Nucleus accumbens (tissue), 56 donors: Measurements from ENCODE around the gene PPP1R14B.

Experiments
- DNase-seq, 56 donors: peaks; one replicate each; lab custom pipeline; 2025; lab: John Stamatoyannopoulos, UW

PPP1R14B gene, protein sequence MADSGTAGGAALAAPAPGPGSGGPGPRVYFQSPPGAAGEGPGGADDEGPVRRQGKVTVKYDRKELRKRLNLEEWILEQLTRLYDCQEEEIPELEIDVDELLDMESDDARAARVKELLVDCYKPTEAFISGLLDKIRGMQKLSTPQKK

DNA sequence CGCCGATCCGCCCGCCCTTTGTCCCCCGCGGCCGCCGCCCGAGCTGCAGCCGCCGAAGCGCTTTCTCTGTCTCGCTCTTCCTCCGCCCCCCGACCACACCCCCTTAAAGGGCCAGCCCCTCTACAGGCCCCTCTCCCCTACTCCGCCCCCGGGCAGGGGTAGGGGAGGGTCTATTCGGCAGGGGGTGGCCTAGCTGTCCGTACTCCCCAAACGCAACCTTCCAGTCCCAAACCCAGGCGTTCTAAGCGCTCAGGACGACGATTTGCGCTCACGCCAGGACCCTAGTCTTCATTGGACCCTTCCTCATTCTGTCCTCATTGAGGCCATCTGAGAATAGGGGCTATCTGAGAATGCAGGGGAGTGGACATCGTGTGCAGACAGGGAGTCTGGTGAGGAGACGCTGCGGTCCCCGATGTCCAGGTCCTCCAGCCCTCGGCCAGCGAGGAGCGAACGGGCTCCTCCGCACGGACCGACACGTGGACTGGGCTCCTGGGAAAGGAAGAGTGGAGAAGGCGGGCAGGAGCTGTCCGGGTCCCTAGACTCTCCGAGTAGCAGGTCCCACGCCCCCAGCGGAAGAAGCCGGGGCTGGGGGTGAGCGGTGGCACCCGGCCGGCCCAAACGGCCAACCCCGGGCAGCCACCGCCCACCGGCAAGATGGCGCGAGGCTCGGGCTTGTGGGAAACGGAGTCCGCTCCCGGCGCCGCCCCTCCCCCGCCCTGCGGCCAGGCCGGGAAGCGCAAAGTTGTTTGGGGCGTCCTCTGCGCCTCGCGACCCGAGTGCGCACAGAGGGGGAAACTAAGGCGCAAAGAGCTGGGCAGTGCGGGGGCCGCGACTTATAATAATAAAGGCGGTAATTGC is at the start of gene PPP1R14B:
TSS of gene PPP1R14B (minus strand) at position 73 of the 858 bp plus-strand sequence. CDS start 270 bp downstream, outside the sequence.
- DNase-seq: peak in 53 of 56 donors; percentile 39 to 91 (median 73)

DNA sequence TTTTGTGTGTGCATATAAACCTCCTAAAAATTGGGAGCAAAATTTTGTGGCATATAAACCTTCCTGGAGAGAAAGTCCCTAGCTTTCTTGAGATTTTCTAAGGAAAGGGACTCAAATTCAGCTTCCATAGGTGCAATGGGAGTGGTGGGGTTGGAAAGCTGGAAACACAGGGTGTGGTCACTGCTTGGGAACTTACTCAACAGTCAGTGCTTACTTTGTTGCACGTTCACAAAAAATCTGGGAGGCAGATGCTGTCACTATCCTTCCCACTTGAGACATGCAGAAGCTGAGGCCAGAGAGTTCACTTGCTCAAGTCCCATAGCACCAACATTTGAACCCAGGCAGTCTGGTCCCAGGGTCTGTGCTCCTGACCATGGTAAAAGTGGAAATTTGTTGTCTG is 49.5 kb upstream of the PPP1R14B start:
- no peak for DNase-seq

DNA sequence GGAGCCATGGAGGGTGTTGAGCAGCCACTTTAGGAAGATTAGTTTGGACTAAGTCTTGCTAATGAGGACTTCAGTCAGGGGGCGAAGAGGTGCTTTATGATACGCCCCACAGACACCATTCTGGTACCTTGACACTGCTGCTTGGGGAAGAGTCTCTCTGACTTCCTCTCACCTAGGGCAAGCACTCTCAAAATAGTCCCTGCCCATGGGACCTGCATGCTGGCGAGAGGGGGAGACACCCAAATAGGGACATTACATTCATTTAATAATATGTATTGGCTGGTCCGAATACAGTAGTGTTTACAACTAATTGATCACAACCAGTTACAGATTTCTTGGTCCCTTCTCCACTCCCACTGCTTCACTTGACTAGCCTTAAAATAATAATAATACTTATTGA is 49.0 kb upstream of the PPP1R14B start:
- no peak for DNase-seq

DNA sequence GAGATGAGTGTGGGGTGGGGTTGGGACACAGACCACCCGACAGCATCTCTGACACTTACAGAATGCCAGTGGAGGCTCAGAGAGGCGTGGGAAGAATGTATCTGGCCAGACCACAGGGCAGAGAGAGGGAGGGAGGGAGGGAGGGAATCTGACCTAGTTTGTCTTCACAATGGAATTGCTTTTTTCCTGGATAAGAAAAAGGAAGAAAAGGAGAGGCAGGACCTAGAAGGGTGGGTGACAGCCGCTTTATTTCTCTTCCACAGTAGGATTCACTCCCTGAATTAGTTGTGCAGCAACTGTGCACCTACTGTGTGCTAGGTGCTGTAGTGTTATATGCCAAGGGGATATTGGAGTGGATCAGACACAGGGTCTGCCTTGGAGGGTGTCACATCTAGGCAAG is 48.0 kb upstream of the PPP1R14B start:
- no peak for DNase-seq

DNA sequence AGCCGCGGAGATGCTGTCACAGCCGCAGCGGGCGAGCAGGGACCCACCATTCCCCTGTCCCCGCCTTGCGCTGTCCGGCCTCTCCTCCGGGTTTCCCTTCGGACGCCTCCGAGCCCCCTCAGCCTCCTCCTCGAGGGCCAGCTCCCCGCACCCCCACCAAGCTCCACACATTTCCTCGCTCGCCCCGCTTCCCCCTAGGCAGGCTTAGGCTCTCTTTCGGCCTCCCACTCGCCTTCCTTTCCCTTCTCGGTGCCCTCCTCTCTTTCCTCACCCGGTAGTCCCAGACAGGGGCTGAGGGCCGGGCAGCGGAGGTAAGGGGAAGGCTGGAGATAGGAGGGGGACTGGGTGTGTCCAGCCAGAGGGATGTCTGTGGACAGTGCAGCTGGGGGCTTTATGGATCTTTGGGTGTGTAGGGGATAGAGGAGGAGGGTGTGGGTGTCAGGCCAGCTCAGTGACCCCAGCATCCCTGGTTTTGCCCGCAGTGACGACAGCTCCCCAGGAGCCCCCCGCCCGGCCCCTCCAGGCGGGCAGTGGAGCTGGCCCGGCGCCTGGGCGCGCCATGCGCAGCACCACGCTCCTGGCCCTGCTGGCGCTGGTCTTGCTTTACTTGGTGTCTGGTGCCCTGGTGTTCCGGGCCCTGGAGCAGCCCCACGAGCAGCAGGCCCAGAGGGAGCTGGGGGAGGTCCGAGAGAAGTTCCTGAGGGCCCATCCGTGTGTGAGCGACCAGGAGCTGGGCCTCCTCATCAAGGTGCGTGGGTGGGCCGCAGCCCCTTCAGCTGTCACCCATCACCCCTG is 45.9 kb upstream of the PPP1R14B start:
- peak in 1 of 56 donors; percentile 11 for DNase-seq

DNA sequence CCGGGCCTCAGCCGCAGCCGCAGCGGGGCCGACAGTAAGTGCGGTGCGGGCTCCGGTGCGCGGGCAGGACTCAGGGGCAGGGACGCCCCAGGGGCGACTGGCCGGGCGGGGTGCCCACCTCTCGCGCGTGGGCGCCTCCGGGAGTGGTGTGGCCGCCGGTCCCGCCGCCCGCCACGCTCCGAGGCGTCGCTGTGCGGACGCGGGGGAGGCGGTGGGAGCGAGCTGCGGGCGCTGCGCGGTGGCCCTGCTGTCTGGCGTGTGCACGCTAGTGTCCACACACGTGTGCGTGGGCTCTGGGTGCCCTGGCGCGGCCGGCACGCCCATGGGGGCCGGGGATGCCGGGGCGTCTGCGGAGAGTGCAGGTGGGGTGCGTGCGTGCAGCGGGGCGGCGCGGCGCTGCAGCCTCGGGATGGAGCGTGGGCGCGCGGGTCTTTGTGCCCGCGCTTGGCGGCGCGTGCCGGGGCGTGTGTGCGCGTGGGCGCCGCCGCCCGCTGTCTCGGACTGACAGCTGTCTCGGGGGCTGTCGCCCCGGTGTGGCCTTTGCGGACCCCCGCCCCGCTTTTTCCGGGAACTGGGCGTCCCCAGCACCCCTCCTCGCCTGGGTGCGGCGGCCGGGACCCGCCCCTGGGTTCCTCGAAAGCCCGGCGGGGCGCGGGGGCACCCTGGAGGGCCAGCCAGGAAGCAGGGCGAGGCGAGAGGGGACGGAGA is 45.2 kb upstream of the PPP1R14B start:
- DNase-seq: peak in 2 of 56 donors; percentile 15 to 55

DNA sequence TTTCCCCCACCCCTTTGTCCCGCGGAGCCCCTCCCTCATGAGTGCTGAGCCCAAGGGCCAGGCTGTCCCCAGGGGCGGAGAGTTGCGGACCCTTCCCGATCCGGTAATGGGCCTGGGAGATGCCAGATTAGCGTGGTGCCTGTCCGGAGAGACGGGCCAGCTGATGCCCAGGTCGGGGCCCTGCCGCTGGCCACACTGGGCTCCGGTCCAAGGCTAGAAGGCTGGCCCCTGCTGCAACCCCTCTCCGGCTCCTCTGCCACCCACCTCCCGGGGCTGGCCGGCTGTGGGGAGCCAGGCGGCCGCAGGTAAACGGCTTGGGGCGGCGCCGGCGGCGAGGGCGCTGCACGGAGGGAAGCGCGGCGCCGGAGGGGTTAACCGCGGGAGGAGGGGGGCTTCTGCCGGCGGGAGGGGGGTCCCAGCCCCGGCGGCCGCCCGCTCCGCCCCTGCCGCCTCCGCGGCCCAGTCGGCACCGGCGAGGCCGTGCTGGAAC is 44.6 kb upstream of the PPP1R14B start, which contains the start of gene KCNK4:
TSS of gene KCNK4 (plus strand) at position 41 of the 490 bp plus-strand sequence. CDS start 1,717 bp downstream, outside the sequence.
- peak in 1 of 56 donors; percentile 45 for DNase-seq

DNA sequence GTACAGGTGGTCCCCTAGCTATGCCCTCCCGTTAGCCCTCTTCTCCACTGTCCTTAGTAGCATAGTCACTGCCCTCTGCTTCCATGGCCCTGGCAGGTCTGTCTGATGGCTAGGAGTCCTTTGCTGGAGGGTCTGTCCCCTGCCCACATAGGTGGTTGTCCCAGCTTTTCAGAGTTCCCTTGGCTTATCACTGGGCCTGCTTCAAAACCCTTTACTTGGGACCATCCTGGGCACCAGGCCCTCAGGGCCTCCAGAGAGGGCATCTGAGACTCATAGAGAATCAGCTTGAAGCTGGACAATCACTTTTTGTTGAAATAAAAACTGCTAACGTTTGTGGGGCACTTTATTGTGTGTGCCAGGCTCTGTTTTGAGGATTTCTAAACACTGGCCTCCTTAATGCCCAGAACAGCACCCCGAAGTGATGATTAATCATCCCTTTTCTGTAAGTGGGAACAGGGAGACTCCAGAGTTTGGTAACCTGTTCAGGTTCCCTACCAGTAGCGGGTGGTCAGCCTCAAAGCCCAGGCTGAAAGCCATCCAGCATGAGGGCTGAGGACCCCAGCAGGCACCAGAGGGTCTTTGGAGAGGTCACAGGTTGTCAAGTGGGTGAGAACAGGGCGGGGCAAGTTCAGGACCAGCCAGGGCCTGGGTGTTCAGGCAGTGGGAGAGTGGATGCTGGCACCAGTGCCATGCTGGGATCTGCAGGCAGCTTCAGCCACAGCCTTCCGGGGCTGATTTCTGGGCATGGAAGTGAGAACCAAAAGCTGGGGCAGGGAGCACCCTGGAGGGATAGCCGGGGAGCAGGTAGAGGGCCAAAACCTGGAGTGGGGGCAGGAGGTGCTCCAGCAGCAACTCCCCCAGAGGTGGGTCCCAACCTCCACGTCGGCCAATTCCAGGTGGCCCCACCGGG is 43.9 kb upstream of the PPP1R14B start:
- DNase-seq: no peak

DNA sequence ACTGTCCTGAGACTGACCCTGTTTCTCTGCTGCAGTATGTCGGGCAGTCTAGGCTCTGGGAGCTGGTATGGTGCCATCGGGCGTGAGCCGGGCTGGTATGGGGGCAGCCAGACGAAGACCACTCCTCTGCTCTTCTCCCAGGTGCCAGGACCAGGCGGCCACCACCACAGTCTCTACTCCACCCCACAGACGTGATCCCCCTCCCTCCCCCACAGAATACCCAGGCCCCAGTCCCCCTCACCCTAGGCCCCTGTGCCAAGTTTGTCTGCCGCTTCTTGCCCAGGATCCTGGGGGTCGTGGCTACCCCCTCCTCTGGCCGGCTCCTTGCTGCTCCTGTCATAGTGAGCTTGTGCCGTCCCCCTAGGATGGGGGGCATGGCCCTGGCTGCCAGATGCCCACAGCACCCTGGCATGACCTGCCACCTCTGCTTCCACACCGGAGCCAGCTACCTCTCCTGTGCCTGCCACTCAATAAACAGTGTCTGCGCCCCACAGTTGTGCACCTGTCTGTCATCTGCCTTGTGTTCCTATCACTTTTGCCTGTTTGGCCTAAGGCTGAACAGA is 42.3 kb upstream of the PPP1R14B start:
- no peak for DNase-seq

DNA sequence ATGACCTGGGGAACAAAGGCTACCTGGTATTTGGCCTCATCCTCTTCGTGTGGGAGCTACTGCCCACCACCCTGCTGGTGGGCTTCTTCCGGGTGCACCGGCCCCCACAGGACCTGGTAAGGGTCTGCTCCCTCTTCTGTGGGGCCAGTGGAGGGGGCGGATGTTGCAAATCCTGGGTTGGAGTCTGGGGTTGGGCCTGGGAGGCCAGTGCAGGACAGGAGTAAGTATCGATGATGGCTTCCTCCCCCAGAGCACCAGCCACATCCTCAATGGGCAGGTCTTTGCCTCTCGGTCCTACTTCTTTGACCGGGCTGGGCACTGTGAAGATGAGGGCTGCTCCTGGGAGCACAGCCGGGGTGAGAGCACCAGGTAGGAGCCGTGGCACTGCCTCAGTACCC is 41.6 kb upstream of the PPP1R14B start:
- no peak for DNase-seq

DNA sequence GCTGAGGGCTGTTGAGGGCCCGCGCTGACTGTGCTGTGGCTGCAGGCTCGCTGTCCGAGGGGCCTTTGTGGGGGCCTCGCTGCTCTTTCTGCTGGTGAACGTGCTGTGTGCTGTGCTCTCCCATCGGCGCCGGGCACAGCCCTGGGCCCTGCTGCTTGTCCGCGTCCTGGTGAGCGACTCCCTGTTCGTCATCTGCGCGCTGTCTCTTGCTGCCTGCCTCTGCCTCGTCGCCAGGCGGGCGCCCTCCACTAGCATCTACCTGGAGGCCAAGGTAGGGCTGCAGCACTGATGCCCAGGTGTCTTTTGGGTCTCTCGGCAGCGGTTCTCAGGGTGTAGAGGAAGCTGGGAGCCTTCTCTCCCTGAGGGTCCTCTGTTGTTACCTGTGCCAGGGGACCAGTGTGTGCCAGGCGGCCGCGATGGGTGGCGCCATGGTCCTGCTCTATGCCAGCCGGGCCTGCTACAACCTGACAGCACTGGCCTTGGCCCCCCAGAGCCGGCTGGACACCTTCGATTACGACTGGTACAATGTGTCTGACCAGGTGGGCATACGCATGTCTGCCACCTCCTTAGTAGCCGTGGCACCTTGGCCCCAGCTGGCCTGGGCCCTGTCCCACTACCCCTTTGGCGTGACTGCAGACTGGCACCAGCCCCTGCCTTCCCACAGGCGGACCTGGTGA is 41.1 kb upstream of the PPP1R14B start:
- no peak for DNase-seq

DNA sequence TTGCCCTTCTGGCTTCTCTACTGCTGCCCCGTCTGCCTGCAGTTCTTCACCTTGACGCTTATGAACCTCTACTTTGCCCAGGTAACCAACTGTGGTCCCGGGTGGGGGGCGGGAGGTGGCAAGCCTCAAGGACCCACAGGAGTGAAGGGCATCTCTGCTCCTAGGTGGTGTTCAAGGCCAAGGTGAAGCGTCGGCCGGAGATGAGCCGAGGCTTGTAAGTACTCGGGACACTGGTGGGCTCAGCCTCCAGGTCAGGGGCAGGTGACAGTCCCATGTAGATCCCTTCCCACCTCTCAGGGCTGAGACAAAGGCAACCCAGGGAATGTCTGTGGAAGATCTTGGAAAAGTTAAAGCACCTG is 40.0 kb upstream of the PPP1R14B start:
- no peak for DNase-seq

DNA sequence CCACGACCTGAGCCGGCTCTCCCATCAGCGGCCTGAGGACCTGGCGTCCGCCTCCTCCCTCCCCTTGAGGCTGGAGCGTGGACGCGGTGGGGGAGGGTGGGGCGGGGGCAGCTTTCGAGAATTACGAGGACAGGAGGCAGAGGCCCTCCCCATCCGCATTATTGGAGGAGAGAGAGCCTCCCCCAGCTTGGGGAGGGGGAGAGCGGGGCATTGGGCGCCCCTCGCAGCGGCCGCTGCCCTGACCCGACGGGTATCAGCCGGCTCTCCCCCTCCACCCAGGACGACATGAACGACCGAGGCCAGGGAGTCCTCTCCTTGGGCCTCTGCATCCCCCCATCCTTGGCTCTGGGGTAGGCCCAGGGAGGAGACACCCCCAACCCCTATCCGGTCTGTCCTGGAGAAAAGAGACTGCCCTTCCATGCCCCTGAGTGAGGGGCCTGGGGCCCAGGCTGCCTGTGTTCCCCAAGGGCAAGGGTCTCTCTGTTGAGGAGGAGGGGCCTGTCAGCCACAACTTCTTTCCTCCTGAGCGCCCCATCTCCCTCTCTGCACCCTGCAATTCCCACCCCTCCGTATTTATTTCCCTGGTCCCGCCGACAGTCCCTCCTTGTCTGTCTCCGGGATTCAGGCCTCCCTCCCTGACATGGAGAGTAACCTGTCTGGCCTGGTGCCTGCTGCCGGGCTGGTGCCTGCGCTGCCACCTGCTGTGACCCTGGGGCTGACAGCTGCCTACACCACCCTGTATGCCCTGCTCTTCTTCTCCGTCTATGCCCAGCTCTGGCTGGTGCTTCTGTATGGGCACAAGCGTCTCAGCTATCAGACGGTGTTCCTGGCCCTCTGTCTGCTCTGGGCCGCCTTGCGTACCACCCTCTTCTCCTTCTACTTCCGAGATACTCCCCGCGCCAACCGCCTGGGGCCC is 39.4 kb upstream of the PPP1R14B start:
- DNase-seq: no peak

DNA sequence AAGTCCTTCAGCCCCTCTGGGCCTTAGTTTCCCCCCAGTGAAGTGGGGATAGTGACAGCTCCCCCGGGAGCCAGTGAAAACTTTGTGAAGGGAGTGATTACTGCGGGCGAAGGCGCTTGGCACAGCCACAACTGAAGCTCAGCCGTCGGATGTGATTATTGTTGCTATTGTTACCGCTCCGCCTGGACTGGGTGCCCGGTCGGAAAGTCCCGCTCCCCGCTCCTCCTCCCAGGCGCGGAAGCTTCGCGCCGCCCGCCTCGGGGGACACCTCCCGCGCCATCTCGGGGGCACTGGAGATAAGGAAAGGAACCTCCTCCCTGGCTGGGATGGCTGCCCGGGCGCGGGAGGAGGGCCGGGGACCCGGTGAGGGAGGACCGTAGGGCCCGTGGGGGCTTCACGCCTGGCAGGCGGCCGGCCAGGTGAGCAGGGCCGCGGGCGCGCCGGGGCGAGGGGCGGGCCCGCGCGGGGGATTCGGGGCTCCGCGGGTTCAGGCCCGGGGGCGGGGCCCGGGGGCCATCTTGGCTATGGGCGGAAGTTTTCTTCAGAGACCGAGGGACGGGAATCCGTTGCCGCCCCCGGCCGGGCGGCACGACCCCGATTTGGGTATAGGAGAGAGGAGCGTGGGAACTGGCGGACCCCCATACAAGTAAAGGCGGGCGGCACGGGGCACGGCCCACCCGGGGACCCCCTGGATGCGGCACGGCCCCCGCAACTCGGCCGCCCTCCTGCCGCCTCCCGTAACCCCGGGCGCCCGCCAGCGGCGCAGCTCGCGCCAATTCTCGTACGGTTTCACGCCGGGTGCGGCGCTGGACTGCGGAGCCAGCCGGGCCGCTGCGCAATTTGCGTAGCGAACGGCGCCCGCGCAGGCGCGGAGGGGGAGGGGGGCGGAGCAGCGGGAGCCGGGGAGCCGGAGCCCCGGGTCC is 38.5 kb upstream of the PPP1R14B start, which contains the start of gene GPR137:
TSS of gene GPR137 (plus strand) at position 887 of the 923 bp plus-strand sequence. CDS start 677 bp downstream, outside the sequence.
- DNase-seq: peak in 54 of 56 donors; percentile 62 to 99 (median 87)

DNA sequence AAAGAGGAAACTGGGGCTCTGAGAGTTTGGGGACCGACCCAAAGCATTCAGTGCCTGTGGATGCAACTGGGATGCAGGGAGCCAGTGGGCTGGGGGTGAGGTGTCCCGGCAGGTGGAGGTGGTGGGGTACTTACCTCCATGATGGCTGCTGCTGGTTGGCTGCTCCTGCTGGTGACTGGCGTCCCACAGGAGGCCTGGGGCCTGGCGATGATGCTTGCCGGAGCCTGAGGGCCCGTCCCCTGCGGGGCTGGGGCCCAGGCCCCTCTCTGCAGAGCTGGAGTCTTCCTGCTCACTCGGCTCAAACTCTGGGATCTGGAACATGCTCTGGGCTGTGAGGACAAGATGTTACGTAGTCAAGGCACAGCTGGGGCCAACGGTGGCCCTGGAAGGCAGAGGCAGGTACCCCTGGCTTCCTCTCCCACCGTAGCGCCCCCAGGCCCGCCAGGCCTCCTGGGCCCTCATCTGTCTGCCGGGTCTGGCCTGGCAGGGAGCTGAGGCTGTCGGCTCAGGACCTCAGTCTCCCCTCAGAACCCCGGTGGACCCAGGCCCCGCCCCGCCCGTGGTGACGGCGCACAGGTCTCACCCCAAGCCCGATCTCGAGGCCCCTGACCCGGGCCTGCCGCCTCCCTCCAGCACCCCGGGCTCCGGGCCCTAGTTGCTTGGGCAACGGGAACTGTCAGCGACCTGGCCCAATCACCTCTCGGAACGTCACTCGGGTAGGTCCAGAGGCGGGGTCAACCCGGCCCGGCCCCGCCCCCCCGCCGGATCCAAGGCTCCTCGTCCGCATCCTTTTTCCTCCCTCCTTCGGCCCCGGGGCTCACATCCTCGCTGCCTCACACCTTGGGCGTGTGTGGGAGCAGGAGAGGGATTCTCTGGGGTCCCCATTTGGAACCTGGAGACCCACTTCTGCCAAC is 37.6 kb upstream of the PPP1R14B start, which contains the start of gene BAD:
TSS of gene BAD (minus strand) at position 618 of the 914 bp plus-strand sequence. CDS start at position 321, 297 bp downstream.
- peak; percentile 77 to 98 (median 94) for DNase-seq
